GM12878 (cell line): ENCODE results near the gene STARD13. TPM values are rescaled to one million over a fixed set of nuclear protein-coding genes. Genes with fewer than 3 reads are reported as not detected.

Experiments used
- ATAC-seq: fragments of 200-7000 bp; cut with Tn5 transposase; 3 replicates; pipeline ENCODE4 v1.9.1; 2020; ENCODE audit warnings: mild to moderate bottlenecking, moderate library complexity
- BruUV-seq: library from RNA; stranded (reverse); fragments of 400-500 nt; replicated peaks from 2 replicates; lab custom pipeline; 2021; lab: Mats Ljungman, UMichigan
- CTCF ChIA-PET: fragments of 300-600 bp; sonication (Branson Sonifier 250); formaldehyde crosslinking; extraction: SDS; loops from one replicate; lab custom pipeline; 2021; ENCODE audit warnings: inconsistent platforms; lab: Yijun Ruan, JAX
- POLR2A ChIA-PET: fragments of 350-600 bp; formaldehyde crosslinking; extraction: SDS; loops from one replicate; lab custom pipeline; 2021; ENCODE audit warnings: inconsistent platforms; lab: Charles Lee
- RAD21 ChIA-PET: fragments of 300-600 bp; sonication (Branson Sonifier 250); formaldehyde crosslinking; loops from one replicate; lab custom pipeline; 2023; ENCODE audit warnings: antibody characterized with exemption; ENCODE audit not compliant: unreplicated experiment; lab: Charles Lee
- SMC1A ChIA-PET: fragments of 300-600 bp; sonication (Branson Sonifier 250); formaldehyde crosslinking; loops from one replicate; lab custom pipeline; 2023; ENCODE audit not compliant: unreplicated experiment, uncharacterized antibody; lab: Charles Lee
- DNase-seq: peaks from one replicate; pipeline ENCODE4 v3.0.0-alpha.2; 2011; ENCODE audit warnings: low read depth, low spot score
- FAIRE-seq: peaks from 3 replicates; lab custom pipeline; 2011; peaks lifted over from hg19 to GRCh38; lab: Jason Lieb, UNC
- H2AFZ ChIP-seq: 2 replicates; pipeline ENCODE4 v1.6.0; 2011; ENCODE audit warnings: low read depth, low read length, control low read depth; ENCODE audit not compliant: control insufficient read depth
- H3K27ac ChIP-seq: 2 replicates; pipeline ENCODE4 v1.5.1; 2011; ENCODE audit warnings: control low read depth; ENCODE audit not compliant: control insufficient read depth, insufficient read depth
- H3K27me3 ChIP-seq, 2 experiments: replicated peaks in 1 of 2; 2 replicates each; pipeline versions ENCODE4 v1.6.0 to v1.6.1; 2011; ENCODE audit warnings: low read length in 1 of 2; ENCODE audit not compliant: control insufficient read depth in 2 of 2, insufficient read depth in 2 of 2
- H3K36me3 ChIP-seq, 2 experiments: 2 replicates each; pipeline ENCODE4 v1.5.1; 2011; ENCODE audit warnings: low read length in 1 of 2; ENCODE audit not compliant: control insufficient read depth in 2 of 2, insufficient read depth in 2 of 2
- H3K4me1 ChIP-seq: 2 replicates; pipeline ENCODE4 v1.6.1; 2011; ENCODE audit warnings: mild to moderate bottlenecking, low read length, moderate library complexity, mixed read lengths; ENCODE audit not compliant: control insufficient read depth, insufficient read depth
- H3K4me2 ChIP-seq: 2 replicates; pipeline ENCODE4 v1.6.0; 2011; ENCODE audit warnings: control low read depth; ENCODE audit not compliant: control insufficient read depth, insufficient read depth
- H3K4me3 ChIP-seq: fragments of 200-600 bp; sonication (generic); 2 replicates; pipeline ENCODE4 v1.5.1; 2016
- H3K79me2 ChIP-seq: 2 replicates; pipeline ENCODE4 v1.6.0; 2011; ENCODE audit warnings: low read length; ENCODE audit not compliant: control insufficient read depth, insufficient read depth
- H3K9ac ChIP-seq: 2 replicates; pipeline ENCODE4 v1.8.0; 2011; ENCODE audit warnings: low read length, control low read depth, mixed read lengths; ENCODE audit not compliant: control insufficient read depth, insufficient read depth
- H3K9me3 ChIP-seq: replicated peaks from 3 replicates; pipeline ENCODE4 v1.5.1; 2011; ENCODE audit warnings: mild to moderate bottlenecking, low read length; ENCODE audit not compliant: control insufficient read depth, insufficient read depth
- H4K20me1 ChIP-seq: 2 replicates; pipeline ENCODE4 v1.6.0; 2011; ENCODE audit not compliant: control insufficient read depth, insufficient read depth
- CBX3 ChIP-seq: fragments of 200-600 bp; sonication (generic); IDR thresholded peaks from 2 replicates; pipeline ENCODE4 v1.6.1; 2016; ENCODE audit warnings: low read depth, borderline replicate concordance
- HDAC2 ChIP-seq: fragments of 200-600 bp; sonication (generic); IDR thresholded peaks from 2 replicates; pipeline ENCODE4 v1.6.1; 2017
- NFXL1 ChIP-seq: fragments of 450-650 bp; IDR thresholded peaks from 2 replicates; pipeline ENCODE4 v1.6.1; 2017; ENCODE audit warnings: antibody characterized with exemption, mild to moderate bottlenecking, borderline replicate concordance
- NR2F1 ChIP-seq: fragments of 450-650 bp; conservative IDR thresholded peaks from 2 replicates; pipeline ENCODE4 v1.6.1; 2017; ENCODE audit warnings: mild to moderate bottlenecking
- PML ChIP-seq: IDR thresholded peaks from 2 replicates; pipeline ENCODE4 v1.6.1; 2012; ENCODE audit warnings: low read length, inconsistent platforms
- POLR2A ChIP-seq: IDR thresholded peaks from 2 replicates; pipeline ENCODE4 v1.6.1; 2011; ENCODE audit warnings: low read depth, mild to moderate bottlenecking, low read length
- RELA ChIP-seq: fragments of 450-650 bp; IDR thresholded peaks from 2 replicates; pipeline ENCODE4 v1.8.0; 2014; ENCODE audit warnings: borderline replicate concordance; ENCODE audit not compliant: partially characterized antibody
- SUZ12 ChIP-seq: fragments of 200-600 bp; sonication (generic); IDR thresholded peaks from one replicate; pipeline ENCODE4 v1.6.1; 2018; ENCODE audit warnings: antibody characterized with exemption, mild to moderate bottlenecking; ENCODE audit not compliant: unreplicated experiment
- ZNF217 ChIP-seq: fragments of 450-650 bp; IDR thresholded peaks from 2 replicates; pipeline ENCODE4 v1.6.1; 2017; ENCODE audit warnings: antibody characterized with exemption, mild to moderate bottlenecking
- ZNF274 ChIP-seq: IDR thresholded peaks from one replicate; pipeline ENCODE4 v1.8.0; 2011; ENCODE audit not compliant: insufficient read length, insufficient read depth
- WGBS: methylation state at CpG from one replicate; pipeline ENCODE4 v1.1.6; 2016; ENCODE audit warnings: low lambda C conversion rate; ENCODE audit not compliant: insufficient replicate concordance, insufficient coverage; ENCODE audit errors: missing lambda C conversion rate; 5-methylcytosine and 5-hydroxymethylcytosine counted together
- in situ Hi-C: fragments of 300-500 bp; cut with MboI; formaldehyde crosslinking; loops from 9 replicates; pipeline ENCODE4 v1.14.3; 2018; ENCODE audit warnings: mixed read lengths
- intact Hi-C: fragments of 100-400 bp; cut with micrococcal nuclease; formaldehyde crosslinking; loops from one replicate; pipeline ENCODE4 v1.14.2; 2022; ENCODE audit not compliant: unreplicated experiment
- polyA plus RNA-seq, 11 experiments: library from polyadenylated mRNA; depleted of rRNA in 4 of 11; unstranded in 6 of 11; stranded (reverse) in 5 of 11; fragments of >200 nt; fragmentation: Nextera tagmentation in 4 of 11; fragmentation: Illumina TruSeq in 1 of 11; extraction: Ambion mirVana in 4 of 11; extraction: Trizol in 1 of 11; gene quantifications; 1 replicate in 1 of 11; 2 replicates in 10 of 11; pipeline versions ENCODE4 v1.2.1 to v1.2.3, GENCODE V29; 2011 to 2016; ENCODE audit warnings: inconsistent platforms in 2 of 11, missing spikeins in 2 of 11, low read depth in 1 of 11
- total RNA-seq, 4 experiments: library from RNA; depleted of rRNA in 3 of 4; stranded (reverse); fragments of >200 nt in 3 of 4; fragmentation: Illumina TruSeq in 1 of 4; extraction: Trizol in 1 of 4; gene quantifications; 2 replicates each; pipeline versions ENCODE4 v1.2.1 to v1.2.3, GENCODE V29; 2013 to 2021
- TF ChIP-seq, protein P1 (sequence below): IDR thresholded peaks from 2 replicates; pipeline ENCODE4 v1.6.1; 2012; ENCODE audit warnings: low read depth, low read length, improper control_type of control experiment
- TF ChIP-seq, protein P2 (sequence below): IDR thresholded peaks from 2 replicates; pipeline ENCODE4 v1.6.1; 2011; ENCODE audit warnings: borderline replicate concordance, low read depth, mild to moderate bottlenecking, moderate library complexity, low read length; ENCODE audit not compliant: insufficient read depth, poor library complexity, severe bottlenecking

STARD13 gene
- total and polyA plus RNA-seq, 10 of the 15 experiments (the other 5 are each of a cell fraction or from before 2014, with no cell fraction given) = 4.0 to 41.6 (median 10.1) TPM

DNA sequence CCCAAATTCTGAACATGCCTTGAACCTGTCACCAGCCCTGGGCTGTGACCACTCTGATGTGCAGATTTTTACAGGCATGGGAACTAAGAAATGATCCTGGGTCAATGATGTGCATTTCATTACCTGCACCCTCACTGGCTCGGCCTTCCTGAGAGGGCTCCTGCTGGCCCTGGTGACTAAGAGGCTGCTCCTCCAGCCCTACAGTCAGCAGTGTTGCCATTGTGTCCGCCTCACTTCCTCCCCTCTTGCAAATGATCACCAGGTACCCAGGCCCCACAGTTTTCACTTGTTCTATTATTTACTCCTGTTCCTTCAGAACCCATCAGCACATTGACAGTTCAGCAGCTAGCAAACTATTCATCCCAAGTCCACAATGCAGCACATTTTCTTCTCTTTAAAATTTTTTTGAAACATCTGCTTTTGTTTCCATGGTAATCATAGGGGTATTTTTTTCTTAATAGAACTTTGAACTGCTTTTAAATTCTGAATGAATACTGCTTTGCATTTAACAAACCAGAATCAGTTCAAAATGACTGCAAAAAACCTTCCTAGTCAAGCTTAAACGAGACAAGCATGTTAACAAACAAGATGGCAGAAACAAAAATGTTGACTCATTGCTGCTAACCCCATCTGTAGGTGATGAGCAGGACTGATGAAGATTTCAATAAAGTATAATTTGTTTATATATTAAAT lies 29.3 kb downstream of the STARD13 start:
- Histone ChIP-seq H3K27me3 (no peaks in the 10 kb centered on the region), H3K9me3 (no peaks in the 10 kb centered on the region), H3K9ac (no peak overlapping the region), H2AFZ (no peak overlapping the region)
- intact Hi-C loops = no loop called here
- BruUV-seq = no TSS peak
- POLR2A ChIA-PET = no interaction called here
- FAIRE-seq (no peak), ATAC-seq (no peak)
- TF ChIP-seq ZNF274 (no peak), PML (no peak), SUZ12 (no peak), NR2F1 (no peak), ZNF217 (no peak), NFXL1 (no peak), POLR2A (no peak), HDAC2 (no peak), RELA (no peak), CBX3 (no peak)
- TF ChIP-seq, protein P1, sequence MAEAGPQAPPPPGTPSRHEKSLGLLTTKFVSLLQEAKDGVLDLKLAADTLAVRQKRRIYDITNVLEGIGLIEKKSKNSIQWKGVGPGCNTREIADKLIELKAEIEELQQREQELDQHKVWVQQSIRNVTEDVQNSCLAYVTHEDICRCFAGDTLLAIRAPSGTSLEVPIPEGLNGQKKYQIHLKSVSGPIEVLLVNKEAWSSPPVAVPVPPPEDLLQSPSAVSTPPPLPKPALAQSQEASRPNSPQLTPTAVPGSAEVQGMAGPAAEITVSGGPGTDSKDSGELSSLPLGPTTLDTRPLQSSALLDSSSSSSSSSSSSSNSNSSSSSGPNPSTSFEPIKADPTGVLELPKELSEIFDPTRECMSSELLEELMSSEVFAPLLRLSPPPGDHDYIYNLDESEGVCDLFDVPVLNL = no peak
- TF ChIP-seq, protein P2, sequence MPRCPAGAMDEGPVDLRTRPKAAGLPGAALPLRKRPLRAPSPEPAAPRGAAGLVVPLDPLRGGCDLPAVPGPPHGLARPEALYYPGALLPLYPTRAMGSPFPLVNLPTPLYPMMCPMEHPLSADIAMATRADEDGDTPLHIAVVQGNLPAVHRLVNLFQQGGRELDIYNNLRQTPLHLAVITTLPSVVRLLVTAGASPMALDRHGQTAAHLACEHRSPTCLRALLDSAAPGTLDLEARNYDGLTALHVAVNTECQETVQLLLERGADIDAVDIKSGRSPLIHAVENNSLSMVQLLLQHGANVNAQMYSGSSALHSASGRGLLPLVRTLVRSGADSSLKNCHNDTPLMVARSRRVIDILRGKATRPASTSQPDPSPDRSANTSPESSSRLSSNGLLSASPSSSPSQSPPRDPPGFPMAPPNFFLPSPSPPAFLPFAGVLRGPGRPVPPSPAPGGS = no peak
- TF ChIP-seq, all 136 proteins: peak for 0
- no peaks in the 10 kb centered on the region for H3K36me3 ChIP-seq
- H3K4me1 ChIP-seq = peaks cover under 1% of the 10 kb centered on the region; the same call in 1 of the 2 replicates
- ChIA-PET SMC1A (no interaction called here), CTCF (interaction anchor here (2.0 kb wide), 1 partner anchor 28 kb away, joined by 5 read pairs; no protein-coding TSS in a partner anchor), RAD21 (no interaction called here)
- H3K4me2 ChIP-seq = no peak overlapping the region
- H4K20me1 ChIP-seq = no peaks in the 10 kb centered on the region
- no peak overlapping the region for H3K27ac ChIP-seq
- no peak for DNase-seq
- 83% methylated on average over 3 of the region's 3 CpGs for WGBS
- in situ Hi-C loops = no loop called here
- H3K4me3 ChIP-seq = no peak overlapping the region
- H3K79me2 ChIP-seq = no peaks in the 10 kb centered on the region
